GM18499 (cell line): ENCODE data around the gene AREG.

Experiments used
- ATAC-seq: cut with Tn5 transposase; IDR thresholded peaks from one replicate; pipeline ENCODE4 v1.9.1; 2021; ENCODE audit warnings: moderate number of reproducible peaks; ENCODE audit not compliant: insufficient read depth, unreplicated experiment

The AREG gene

DNA sequence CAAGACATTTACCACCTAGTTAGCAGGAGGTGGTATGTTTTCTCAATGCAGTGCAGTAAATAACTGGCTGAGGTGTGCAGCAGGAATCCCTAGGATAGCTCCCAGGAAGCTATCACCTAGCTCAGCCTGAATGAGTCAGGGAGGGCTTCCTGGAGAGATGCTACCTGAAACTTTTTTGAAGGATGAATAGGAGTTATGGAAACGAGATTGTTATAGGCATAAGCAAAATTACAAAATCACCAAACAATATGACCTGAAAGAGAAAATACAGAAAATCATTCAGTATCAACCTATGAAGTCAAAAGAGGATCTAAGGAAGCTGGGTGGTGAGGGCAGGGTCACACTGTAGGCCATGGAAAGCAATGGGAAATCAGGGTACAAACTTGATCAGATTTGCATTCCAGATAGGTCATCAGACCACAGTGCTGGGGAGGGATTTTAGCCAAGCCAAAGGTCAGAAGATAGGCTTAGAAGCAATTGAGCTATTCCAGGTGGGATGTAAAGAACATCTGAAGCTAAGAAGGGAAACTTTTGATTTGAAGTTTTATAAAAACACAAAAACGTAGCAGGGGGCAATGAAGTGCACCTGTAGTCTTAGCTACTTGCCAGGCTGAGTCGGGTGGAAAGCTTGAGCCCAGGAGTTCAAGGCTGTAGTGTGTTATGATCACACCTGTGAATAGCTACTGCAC lies 11.3 kb downstream of the AREG start:
- no peak for ATAC-seq

DNA sequence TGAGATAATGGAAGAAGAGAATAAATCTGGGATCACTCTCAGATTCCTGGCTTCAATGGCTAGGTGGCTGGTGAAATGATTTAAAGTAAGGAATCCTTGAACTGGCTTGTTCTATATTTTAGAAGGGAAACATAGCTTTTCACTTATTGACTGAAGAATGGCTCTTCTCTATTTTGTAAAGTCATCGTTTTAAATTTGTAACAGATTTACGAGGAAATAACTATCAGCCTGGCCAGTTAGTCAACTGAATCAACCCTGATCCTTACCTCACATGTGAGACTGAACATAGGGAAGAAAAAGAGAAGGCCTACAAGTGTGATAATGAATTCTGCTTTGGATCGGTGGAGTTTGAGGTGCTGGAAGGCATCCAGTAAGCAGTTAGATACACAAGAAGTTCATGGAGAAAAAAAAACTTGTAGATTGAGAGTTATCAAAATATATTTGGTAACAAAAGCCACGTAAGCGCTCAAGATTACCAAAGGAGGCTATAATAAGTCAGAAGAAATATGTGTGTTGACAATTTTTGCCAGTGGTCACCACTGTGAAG lies 12.0 kb downstream of the AREG start:
- no peak for ATAC-seq

DNA sequence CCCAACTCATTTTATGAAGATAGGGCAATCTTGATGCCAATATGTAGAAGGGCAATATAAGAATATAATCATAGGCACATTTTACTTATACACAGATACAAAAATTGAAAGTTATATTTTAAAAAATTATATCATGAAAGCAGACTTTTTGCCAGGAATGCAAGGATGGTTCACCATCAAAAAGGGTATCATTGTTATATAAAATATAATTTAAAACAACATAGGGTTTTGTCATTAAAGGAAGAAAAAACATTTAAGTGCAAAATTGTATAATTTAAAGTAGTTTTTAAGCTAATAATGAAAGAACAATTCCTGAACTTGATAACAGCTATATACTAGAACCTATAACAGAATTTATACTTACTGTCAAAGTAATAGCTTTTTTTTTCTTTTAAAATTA lies 15.9 kb downstream of the AREG start:
- ATAC-seq: no peak

DNA sequence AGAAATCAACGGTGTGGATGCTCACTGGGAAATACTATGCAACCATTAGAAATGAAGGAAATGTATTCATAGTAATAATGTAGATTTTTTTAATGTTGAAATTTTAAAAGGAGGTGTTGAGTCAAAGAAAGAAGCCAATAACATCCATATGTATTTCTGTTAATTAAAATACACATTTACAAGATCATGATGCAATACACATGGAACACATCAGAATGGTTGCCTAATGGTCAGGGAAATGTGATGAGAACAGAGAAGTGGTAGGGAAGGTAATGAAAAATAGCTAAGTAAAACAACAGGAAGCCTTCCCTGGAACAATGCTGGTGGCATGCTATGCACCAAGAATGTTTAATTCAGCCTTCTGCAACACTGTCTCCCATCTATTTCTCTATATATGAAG lies 18.2 kb downstream of the AREG start:
- ATAC-seq: no peak

DNA sequence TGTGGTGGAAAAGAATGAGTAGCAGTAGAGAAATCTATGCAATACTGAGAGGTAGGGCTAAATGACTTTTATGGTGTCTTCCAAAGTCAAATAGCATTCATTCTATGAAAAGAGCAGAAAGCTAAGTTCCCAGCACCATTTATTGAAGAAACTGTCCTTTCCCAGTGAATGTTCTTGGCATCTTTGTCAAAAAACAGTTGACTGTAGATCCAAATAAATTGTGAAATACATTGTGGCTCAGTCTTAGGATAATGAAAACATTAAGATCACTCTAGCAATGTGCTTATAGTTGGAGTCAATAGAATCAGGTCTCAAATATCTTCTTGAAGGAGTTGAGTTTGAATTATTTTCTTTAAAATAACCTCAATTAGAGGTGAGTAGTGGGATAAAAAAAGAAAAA lies 19.4 kb downstream of the AREG start:
- ATAC-seq: no peak

DNA sequence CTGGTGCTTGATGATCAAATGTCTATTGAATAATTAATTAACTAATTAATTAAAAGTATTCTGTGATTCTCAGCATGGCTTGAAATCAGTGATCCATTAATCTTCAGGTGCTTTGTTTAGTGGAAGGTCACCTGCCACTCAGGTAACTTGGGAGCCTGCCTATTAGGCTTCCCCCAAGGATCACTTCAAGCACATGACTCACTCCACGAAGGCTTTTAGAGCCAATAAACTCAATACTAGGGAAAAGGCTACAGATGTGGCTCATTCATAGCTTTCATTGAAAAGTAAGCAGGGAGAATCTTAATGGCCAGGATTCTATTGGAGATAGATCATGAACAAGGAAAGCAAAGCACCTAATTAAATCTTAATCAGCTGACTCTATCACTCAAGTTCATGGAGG lies 21.3 kb downstream of the AREG start:
- ATAC-seq: no peak

DNA sequence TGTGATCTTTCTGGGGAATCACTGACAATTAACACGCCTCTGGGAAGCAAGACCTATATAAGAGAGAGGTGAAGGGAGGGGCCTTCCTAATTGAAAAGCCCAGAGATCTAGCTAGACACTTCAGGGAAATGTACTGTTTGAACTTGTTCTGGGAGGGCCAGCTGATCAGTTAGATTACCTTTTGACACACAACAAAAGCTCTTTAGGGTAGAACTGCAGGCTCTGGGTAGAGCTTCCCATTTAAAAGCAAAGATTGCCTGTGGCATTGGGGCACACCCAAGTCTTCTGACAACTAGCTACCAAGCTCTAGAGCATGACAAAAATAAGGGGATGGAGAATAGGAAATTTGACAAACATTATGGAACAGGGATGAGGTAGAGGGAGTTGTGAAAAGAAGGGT lies 26.3 kb downstream of the AREG start:
- no peak for ATAC-seq

DNA sequence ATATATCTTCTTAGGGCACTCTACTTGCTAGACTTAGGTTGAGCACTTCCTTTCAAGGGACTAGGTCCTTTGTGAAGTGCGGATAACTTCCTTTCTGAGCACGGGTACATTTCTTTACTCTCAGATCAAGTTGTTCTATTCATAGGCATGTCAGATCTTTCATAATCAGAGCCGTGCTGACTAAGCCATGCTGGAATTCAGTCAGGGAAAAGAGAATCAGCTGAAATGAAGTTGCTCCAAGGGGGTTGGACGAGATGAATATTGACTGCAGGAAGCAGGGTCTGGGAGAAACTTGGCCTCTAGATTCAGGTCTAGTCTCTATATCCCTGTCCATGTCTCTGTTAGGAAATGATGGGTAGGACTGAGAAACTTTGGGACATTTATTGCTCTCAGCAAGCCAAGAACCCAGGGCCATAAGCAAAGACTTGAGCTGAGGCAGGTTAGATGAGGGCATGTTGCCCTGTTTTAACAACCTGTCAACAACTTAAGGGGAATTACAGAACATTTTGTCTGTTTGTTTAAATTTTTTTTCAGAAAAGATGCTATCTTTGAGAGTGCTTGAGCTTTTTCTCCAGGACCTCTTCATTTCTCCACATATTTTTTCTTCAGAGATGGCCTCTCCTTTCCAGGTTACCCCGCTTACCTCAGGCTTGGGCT lies 28.3 kb downstream of the AREG start:
- ATAC-seq: no peak

DNA sequence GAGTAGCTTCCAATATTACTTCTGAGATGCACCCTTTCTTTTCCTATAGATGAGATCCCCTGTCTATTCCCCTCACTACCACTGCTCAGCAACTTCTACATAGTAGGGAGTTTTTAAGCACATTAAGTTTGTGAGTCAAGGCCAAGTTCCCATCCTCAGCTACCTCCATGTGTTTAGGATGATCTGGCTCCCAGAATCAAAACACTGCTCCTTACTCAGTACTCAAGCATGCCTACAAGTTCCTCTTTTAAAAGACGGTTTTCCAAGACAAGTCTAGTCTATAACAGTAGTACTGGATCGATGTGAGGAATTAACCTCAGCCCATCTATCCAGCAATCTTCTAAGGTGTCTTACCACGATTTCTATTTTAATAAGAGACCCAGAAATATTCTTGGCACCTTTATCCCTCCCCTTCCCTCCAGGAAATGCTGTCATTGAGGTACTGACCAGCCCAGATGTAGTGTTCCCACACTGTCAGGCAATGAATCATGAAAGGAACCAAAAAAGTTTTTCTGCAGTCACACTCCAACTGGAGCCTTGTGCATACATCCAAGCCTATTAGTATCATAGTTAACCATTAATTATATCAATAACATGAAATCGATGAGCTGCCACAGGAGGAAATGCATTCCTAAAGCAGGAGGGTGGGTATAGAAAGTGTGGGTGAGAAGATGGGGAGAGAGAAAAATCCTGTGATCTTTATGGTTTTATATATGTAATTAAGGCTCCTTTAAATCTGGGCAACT lies 29.6 kb downstream of the AREG start:
- no peak for ATAC-seq

DNA sequence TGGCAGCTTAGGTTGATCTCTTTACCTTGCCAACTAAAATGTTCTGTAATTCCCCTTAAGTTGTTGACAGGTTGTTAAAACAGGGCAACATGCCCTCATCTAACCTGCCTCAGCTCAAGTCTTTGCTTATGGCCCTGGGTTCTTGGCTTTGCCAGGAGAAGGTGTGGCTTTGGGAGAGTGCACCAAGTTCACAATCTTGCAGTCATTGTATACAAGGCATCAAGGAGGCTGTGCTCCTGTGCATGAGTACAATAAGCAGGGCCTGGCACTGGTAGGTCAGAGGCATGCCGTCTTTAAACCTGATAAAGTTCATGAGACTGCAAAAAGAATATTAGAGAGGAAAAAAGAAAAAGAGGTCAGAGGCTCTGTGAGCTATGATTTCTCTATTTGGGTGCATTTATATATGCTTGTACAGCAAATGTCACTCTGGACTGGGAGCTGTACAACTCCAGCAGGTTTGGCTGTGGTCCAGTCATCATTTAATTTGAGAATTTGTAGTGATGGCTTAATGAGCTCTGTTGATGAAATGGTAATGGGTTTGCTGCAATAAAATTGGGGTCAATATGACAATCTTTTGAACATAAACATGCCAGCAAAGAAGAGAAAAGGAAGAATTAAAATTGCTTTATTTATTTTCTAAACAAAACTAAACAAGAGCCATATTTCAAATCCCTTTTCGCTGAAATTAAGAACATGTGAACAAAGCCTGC lies 30.3 kb downstream of the AREG start:
- ATAC-seq: no peak

DNA sequence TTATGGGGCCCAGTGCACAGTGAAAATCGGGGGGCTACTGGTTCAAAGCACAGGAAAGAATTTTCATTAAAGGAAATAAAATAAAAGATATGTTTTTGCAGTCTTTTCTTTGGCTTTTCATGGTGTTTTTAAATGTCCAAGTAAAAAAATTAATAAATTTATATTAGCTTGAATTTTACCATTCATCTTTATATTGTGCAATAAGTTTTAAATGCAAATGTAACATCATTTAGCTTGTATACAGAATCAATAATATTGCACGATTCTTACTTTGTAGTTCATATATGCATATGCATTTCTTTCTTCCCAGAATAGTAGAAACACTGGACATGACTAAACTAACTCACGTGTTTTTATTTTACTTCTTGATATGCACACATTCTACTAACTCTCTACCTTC lies 31.0 kb downstream of the AREG start:
- no peak for ATAC-seq

DNA sequence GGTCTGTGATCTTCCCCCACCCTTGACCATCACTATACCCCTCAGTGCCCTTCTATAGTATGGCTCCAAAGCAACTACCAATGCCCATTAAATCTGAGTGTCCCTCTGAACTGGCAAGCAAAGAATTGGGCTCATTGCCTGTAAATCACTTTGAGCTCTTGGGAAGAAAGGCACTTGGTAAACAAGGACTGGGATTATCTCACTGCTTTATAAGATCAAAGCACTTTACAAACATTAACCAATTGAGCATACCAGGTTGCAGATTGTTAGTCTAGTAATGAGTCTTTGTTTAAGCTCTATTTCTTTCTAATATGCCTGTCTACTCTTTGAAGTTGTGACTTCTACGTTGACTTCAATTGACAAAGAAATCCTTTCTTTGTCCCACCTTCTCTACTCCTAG lies 34.1 kb downstream of the AREG start:
- ATAC-seq: no peak

DNA sequence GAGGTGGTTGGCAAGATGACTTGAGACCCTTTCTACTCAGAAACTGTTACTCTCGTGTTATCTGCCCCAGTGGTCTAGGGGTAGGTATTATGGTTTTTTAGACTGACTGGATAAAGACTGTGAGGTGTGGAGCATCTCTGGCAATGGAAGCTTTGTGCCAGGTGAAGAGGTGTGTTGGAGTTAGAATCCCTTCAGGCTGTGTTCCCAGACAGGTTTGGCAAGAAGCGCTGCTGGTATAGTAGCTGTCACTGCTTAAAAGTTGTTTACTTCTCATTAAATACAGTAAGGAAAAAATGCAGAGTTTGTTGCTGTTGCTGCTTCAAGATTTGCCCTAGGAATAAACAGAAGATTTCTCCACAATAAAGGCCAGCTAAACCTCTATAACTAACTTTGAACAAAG lies 35.3 kb downstream of the AREG start:
- no peak for ATAC-seq

DNA sequence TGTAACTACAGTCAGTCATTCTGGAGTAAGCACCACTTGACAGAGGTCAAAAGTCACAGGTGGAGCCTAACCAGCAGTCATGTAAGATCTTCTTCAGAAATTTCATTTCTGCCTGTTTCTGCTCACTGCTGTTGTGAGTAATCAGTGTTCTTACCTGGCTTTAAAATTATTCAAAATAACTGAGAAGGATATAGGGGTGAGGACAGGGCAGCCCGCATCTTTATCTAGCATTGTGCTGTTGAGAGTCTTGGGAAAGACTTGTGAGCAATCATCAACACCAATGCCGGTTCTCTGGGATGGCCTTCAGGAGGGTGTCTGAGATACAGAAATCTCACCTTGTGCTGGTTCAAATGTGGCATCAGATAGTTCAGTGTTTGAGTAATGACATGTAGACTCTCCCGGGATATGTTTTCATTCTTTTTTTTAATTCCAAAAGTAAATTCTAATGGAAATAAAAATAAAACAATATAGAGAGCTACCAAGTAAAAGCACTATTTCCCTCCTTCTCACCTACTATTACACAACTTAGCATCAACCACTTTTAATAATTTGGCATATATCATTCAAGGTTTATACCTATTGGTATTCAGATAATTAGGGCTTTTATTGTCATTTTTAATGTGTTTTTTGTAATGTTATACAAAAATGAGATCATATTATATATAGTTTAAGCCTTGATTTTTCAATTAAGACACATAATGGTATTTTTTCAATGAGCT lies 37.1 kb downstream of the AREG start:
- no peak for ATAC-seq

DNA sequence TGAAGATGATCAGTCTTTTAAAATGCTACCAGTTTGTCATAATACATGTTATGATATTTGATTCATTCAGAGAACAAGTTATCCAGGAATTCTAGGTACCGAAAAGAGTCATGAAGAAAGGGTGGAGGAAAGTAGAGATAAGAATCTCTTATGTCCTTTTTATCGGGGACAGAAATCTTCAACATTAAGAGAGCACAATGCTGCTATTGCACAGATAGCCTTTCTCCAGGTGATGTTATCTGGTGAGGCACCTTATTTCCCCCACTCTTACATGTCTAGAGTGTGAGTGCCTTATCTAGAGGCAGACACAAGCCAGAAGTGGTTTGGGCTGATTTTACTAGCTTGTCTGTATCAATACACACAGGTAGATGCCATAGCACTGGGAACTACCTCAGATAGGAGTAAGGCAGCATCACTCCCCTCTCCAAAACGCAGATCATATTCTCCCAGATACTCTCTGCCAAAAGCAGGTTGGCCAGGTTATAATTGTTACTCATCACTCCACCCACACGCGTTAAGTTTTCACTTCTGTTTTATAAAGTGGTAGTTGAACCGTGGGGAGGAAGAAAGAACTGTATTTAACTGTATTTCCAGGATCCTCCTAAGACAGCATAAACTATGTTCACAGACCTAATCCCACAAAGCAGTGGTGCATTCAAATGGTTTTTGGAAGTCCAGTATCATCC lies 38.4 kb downstream of the AREG start:
- ATAC-seq: no peak

DNA sequence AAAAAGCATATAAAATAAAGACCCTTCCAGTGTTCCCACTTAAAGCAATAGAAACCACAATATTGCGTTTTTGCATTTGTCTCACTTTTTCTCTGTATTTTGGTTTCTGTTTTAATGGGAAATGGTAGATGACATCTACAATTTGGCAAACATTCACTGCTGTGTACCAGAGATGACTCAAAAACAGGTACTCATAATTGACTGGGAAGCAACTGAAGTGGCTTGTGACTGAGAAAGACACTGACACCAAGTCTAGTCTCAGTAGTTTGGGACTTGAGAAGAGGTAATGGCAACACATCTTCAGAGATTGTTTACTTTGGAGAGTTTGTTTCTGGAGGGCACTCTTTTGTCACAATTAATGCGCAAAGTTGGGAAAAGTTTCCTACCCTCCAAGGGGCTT lies 42.0 kb downstream of the AREG start:
- ATAC-seq: no peak

DNA sequence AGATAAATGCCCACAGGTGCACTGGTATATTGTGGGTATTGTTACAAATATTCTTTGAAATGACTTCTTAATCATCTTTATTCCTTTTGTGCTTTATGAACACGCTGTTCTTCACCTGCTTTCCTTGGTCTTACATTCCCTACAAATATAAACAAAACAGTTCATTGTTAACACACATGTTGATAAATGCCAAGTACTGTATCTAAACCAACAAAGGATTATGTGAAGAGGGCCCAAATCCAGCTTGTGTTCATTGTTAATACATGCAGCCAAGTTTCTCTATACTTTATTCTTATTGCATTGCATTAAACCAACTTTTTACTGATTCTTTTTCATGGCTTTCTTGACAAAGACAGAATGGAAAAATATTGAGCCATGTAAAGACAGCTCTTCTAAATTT lies 42.8 kb downstream of the AREG start:
- ATAC-seq: no peak

DNA sequence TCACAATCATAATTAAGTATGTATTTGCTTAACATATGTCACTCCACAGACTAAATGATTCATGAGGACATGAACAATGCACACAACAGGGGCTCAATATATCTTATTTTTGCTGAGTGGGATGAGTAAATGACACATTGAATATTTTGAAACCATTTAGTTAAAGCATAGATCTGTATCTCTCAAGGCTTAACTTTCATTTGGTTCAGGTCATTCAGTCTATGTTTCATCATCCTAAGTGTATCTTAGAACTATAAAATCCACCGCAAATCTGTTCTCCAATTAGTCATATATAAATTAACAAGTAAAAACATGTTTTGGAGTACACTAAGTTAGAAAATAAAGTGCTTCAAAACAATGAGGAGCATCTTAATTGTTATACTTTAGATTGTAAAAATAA lies 45.8 kb downstream of the AREG start:
- ATAC-seq: no peak

DNA sequence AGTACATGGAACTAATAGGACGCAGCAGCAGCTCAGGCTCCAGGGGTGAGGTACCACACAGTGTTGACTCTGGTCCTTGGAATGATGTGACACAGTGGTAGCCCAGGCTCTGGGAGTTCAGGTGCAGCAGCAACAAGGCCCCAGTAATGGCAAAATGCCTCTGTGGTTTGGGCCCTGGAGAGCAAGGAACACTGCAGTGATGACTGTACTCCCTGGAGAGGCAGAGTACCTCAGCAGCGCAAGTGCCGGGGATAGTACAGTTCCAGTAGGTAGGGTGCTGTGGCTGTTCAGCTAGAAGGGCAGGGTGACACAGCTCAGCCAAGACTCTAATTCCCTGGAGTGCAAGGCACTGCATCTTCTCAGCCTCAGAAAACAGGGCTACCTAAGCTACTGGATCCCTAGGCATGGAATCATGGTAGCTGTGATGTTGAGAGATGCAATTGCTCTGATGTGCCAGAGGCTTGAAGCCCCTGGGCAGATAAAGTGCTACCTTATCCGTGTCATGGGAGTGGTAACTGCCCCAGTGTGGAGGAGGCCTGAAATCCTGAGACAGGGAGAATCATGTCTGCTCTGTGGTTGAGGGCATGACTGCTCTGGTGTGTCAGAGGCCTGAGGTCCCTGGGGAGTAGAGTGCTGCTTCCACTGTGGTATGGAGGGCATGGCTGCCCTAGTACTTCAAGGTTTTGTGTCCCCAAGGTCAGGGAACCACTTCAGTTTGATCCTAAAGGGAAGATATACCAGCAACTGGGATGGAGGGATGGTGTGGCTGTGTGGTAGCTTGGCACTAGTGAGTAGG lies 55.2 kb downstream of the AREG start:
- no peak for ATAC-seq
